ENCODE measurements around the gene NLRP9.

NLRP9 gene

GRCh38 chr19:55681131-55682092, 56.8 kb downstream of the NLRP9 start:
- TF ChIP-seq CTCF (IDR thresholded peaks at IDR 0.05; ENCODE audit: borderline replicate concordance, control extremely low read depth, extremely low read depth, insufficient read depth, missing control alignments), result no peak
- in situ Hi-C loops (cut with MboI; ENCODE audit: low sequenced_read_pairs, unreplicated experiment), result no loop called here
- DNase-seq (ENCODE audit: low spot score), result no peak

GRCh38 chr19:55680339-55681130, 57.7 kb downstream of the NLRP9 start:
- in situ Hi-C loops (cut with MboI; ENCODE audit: low sequenced_read_pairs, unreplicated experiment), result no loop called here
- DNase-seq (ENCODE audit: low spot score), result no peak
- TF ChIP-seq CTCF (IDR thresholded peaks at IDR 0.05; ENCODE audit: borderline replicate concordance, control extremely low read depth, extremely low read depth, insufficient read depth, missing control alignments), result no peak

GRCh38 chr19:55679343-55680257, 58.6 kb downstream of the NLRP9 start:
- in situ Hi-C loops (cut with MboI; ENCODE audit: low sequenced_read_pairs, unreplicated experiment), result no loop called here

GRCh38 chr19:55678121-55678671, 60.0 kb downstream of the NLRP9 start:
- peak; percentile 85 for DNase-seq (ENCODE audit: low spot score)
- TF ChIP-seq CTCF (IDR thresholded peaks at IDR 0.05; ENCODE audit: borderline replicate concordance, control extremely low read depth, extremely low read depth, insufficient read depth, missing control alignments), result peak; percentile 28
- in situ Hi-C loops (cut with MboI; ENCODE audit: low sequenced_read_pairs, unreplicated experiment), result no loop called here

More at GRCh38 chr19:55679343-55680257, 58.6 kb downstream of the NLRP9 start:
- TF ChIP-seq CTCF (IDR thresholded peaks at IDR 0.05; ENCODE audit: borderline replicate concordance, control extremely low read depth, extremely low read depth, insufficient read depth, missing control alignments), result no peak
- DNase-seq (ENCODE audit: low spot score), result no peak

GRCh38 chr19:55677572-55678028, 60.6 kb downstream of the NLRP9 start:
- no peak for DNase-seq (ENCODE audit: low spot score)
- TF ChIP-seq CTCF (IDR thresholded peaks at IDR 0.05; ENCODE audit: borderline replicate concordance, control extremely low read depth, extremely low read depth, insufficient read depth, missing control alignments), result no peak
- in situ Hi-C loops (cut with MboI; ENCODE audit: low sequenced_read_pairs, unreplicated experiment), result no loop called here

Measured in GM13976 (cell line).